Skeletal muscle tissue (tissue), 4 donors: ENCODE measurements around the gene NTNG1. TPM values are rescaled to one million over a fixed set of nuclear protein-coding genes. Genes with fewer than 3 reads are reported as not detected.

Experiments used
- H3K27ac ChIP-seq: one replicate; pipeline ENCODE4 v1.7.0; 2013; ENCODE audit warnings: mild to moderate bottlenecking, low read depth, low read length, inconsistent platforms
- H3K27me3 ChIP-seq, 3 donors: one replicate each; pipeline ENCODE4 v1.7.0; 2013; ENCODE audit warnings: low read length in 3 of 3; ENCODE audit not compliant: control insufficient read depth in 3 of 3, insufficient read depth in 3 of 3
- H3K36me3 ChIP-seq, 3 donors: one replicate each; pipeline ENCODE4 v1.7.0; 2013; ENCODE audit warnings: low read length in 3 of 3; ENCODE audit not compliant: control insufficient read depth in 3 of 3, insufficient read depth in 3 of 3
- H3K4me1 ChIP-seq, 3 donors: one replicate each; pipeline ENCODE4 v1.7.0; 2013; ENCODE audit warnings: low read length in 3 of 3, mild to moderate bottlenecking in 3 of 3; ENCODE audit not compliant: control insufficient read depth in 3 of 3, insufficient read depth in 3 of 3
- H3K4me3 ChIP-seq, 3 donors: one replicate each; pipeline ENCODE4 v1.7.0; 2013; ENCODE audit warnings: low read length in 3 of 3
- H3K9ac ChIP-seq, 3 donors: one replicate each; pipeline ENCODE4 v1.7.0; 2013; ENCODE audit warnings: low read length in 3 of 3, mild to moderate bottlenecking in 3 of 3, moderate library complexity in 2 of 3, low read depth in 1 of 3
- H3K9me3 ChIP-seq, 3 donors: one replicate each; pipeline ENCODE4 v1.7.0; 2013; ENCODE audit warnings: low read length in 3 of 3; ENCODE audit not compliant: control insufficient read depth in 3 of 3
- total RNA-seq: library from RNA; depleted of rRNA; stranded (reverse); fragments of >200 nt; gene quantifications from one replicate; pipeline ENCODE4 v1.2.3, GENCODE V29; 2014
- donor health status: Osteomylitis.

NTNG1 gene
- total RNA-seq, 1 donor from 2014 or later, result 8.4 TPM

DNA sequence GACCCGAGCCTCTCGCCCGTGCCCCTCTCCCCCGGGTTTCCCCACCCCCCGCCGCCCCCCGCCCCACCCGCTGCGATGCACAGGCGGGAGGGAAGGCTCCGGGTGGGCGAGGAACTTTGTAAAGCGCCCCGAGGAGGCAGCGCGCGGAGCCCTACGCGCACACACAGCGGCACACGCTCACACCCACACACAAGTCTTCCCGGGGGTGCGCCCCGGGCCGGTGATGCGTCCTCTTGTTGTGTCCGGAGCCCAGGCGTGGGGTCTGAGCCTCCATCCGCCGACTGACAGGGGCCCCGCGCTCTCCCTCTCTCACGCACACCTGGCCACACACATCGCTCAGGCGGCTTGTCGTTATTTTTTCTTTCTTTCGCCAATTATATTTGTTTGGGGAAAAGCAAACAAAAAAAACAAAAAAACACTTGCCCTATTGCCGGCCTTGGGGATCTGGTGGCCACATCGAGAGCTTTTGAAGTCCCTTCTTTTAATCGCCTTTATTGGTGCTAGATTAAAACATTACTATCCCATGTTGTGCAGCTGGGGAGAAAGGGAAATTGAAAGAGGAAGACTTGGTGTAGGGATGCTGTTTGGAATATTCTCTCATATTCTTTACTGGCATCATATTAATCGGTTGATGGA lies 770 bp downstream of the NTNG1 start:
- H3K9ac ChIP-seq, result peak overlapping the region in 2 of 3 donors; percentile 20 to 33
- H3K9me3 ChIP-seq, result no peaks in the 10 kb centered on the region
- peaks cover 9 to 13% (median 9%) of the 10 kb centered on the region in 3 donors for H3K4me1 ChIP-seq
- H3K27ac ChIP-seq, result no peak overlapping the region
- peak overlapping the region; percentile 42 to 70 (median 52) for H3K4me3 ChIP-seq
- peaks cover 19 to 33% (median 22%) of the 10 kb centered on the region in 3 donors for H3K27me3 ChIP-seq
- H3K36me3 ChIP-seq, result no peaks in the 10 kb centered on the region

DNA sequence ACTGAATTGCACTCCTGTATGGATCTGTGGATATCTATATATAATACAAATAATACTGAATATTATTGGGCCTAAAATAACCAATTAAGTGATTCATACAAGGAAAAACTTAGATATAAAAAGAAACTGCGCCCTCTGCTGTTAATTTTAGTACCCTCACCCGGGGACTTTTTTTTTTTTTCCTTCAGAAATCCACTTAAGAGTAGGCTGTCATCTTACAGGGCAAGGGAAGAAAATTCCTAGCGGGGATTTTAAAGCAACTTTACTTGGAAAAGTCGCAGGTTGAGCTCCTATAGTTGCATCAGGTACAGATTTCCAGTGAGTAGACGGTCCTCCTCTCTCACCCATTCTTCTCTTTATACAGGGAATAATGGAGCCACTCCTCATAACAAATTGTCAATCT lies 1.3 kb downstream of the NTNG1 start:
- Histone ChIP-seq H3K27me3 (peaks cover 19 to 33% (median 22%) of the 10 kb centered on the region in 3 donors), H3K27ac (no peak overlapping the region), H3K4me1 (peaks cover 9 to 13% (median 9%) of the 10 kb centered on the region in 3 donors), H3K36me3 (no peaks in the 10 kb centered on the region), H3K4me3 (peak overlapping the region; percentile 42 to 70 (median 52)), H3K9me3 (no peaks in the 10 kb centered on the region), H3K9ac (no peak overlapping the region)

DNA sequence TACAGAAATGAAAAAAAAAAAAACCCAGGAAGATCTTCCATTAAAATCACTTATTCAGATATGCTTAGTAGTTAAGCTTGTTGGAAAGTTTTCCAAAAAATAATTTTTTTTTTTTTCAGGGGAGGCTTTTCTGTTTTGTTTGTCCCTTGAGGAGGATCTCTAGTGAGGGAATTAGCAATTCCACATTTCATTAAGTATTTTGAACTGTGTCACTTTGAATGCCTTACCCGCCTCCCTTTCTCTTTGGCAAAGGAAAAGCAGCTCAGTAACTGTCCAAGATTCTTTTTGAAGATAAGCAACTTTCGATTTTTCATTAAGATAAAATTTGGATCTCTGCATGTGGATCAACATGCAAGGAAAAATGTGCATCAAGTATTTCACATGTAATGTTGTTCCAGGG lies 1.8 kb downstream of the NTNG1 start:
- Histone ChIP-seq H3K9me3 (no peaks in the 10 kb centered on the region), H3K36me3 (no peaks in the 10 kb centered on the region), H3K4me3 (no peak overlapping the region), H3K27ac (no peak overlapping the region), H3K4me1 (peaks cover 9 to 13% (median 9%) of the 10 kb centered on the region in 3 donors), H3K27me3 (peaks cover 19 to 33% (median 22%) of the 10 kb centered on the region in 3 donors), H3K9ac (no peak overlapping the region)

DNA sequence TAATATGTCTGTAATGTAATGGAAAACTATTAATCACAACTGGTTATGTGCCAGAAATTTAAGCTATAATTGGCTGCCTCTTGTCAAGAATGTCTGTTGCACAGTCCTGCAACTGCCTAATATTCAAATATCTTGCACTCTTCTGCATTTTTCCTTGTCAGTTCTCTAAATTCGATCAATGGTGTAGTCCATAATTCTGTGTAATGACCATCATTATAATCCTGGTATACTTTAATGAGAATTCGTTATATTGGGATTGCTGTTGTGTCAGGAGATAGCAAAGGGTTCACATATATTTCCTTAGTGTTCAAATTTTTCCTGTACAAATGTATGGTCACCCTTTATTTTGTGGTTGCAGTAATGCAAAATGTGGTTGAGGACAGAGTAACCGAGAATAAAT lies 4.8 kb downstream of the NTNG1 start:
- no peaks in the 10 kb centered on the region for H3K36me3 ChIP-seq
- peaks cover 4 to 7% (median 7%) of the 10 kb centered on the region in 3 donors for H3K4me1 ChIP-seq
- H3K9ac ChIP-seq, result no peak overlapping the region
- no peak overlapping the region for H3K27ac ChIP-seq
- H3K9me3 ChIP-seq, result no peaks in the 10 kb centered on the region
- no peak overlapping the region for H3K4me3 ChIP-seq
- H3K27me3 ChIP-seq, result peaks cover 3 to 14% (median 11%) of the 10 kb centered on the region in 3 donors

DNA sequence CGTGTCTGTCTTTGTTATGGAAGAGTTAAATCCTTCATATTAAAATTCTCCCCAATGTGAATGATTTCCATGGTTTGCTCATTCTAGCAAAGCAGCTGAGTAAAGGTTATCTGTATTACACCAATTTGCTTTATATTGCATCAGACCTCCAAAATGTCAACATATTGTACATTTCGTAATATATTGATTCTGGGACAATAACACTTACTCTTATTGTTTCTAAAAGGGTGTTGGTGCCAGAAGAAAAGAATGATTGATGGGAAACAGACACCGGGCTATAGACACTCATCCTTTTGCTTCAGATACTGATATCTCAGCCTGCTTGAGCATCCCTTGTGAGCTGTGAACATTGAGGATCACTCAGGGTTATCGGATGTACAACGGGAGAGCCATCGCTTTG lies 7.0 kb downstream of the NTNG1 start:
- no peaks in the 10 kb centered on the region for H3K36me3 ChIP-seq
- no peak overlapping the region for H3K9ac ChIP-seq
- H3K27ac ChIP-seq, result no peak overlapping the region
- no peaks in the 10 kb centered on the region for H3K9me3 ChIP-seq
- no peak overlapping the region for H3K4me3 ChIP-seq
- H3K4me1 ChIP-seq, result no peaks in the 10 kb centered on the region
- H3K27me3 ChIP-seq, result peaks cover 0 to 9% (median 4%) of the 10 kb centered on the region in 3 donors

DNA sequence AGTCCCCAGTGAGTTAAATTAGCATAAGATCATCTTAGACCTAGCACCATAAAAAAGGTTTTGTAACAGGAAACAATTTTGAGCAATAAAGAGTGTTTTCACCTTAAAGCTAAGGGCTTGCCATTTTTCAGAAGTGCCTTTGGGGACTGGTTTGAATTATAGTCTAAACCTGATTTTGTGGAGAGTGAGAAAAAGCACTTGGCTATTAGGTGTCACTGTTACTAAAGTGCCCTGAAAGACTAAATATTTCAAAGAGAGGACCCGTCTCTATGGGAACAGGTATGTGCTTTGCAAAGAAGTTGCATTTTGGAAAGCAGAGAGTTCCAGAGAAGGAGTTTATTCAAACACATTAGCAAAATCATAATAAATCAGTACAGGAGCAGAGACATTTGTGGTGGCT lies 9.1 kb downstream of the NTNG1 start:
- H3K4me1 ChIP-seq, result no peaks in the 10 kb centered on the region
- H3K27me3 ChIP-seq, result peaks cover 0 to under 1% (median 0%) of the 10 kb centered on the region in 3 donors
- no peaks in the 10 kb centered on the region for H3K9me3 ChIP-seq
- no peak overlapping the region for H3K27ac ChIP-seq
- no peaks in the 10 kb centered on the region for H3K36me3 ChIP-seq
- no peak overlapping the region for H3K9ac ChIP-seq
- no peak overlapping the region for H3K4me3 ChIP-seq

DNA sequence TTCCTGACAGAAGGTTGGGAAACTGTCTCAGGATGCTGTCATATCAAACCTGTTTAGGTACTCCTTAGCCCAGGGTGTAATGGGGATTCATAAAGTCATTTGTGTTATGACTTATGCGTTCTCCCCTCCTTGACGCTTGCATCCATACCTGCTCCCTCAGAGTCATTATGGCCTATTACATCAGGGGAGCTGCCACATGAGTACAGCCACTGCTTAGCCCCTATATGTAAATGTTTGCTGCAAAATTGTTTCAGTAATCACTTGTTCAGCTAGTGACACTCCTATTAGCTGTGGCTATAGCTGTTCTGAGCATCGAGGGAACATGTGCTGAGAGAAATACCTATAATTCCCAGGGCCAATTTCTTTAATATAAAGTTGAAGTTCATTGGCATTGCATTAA lies 10.5 kb downstream of the NTNG1 start:
- H3K9me3 ChIP-seq, result no peaks in the 10 kb centered on the region
- no peak overlapping the region for H3K27ac ChIP-seq
- H3K36me3 ChIP-seq, result no peaks in the 10 kb centered on the region
- no peak overlapping the region for H3K9ac ChIP-seq
- H3K4me3 ChIP-seq, result no peak overlapping the region
- no peaks in the 10 kb centered on the region for H3K27me3 ChIP-seq
- no peaks in the 10 kb centered on the region for H3K4me1 ChIP-seq

DNA sequence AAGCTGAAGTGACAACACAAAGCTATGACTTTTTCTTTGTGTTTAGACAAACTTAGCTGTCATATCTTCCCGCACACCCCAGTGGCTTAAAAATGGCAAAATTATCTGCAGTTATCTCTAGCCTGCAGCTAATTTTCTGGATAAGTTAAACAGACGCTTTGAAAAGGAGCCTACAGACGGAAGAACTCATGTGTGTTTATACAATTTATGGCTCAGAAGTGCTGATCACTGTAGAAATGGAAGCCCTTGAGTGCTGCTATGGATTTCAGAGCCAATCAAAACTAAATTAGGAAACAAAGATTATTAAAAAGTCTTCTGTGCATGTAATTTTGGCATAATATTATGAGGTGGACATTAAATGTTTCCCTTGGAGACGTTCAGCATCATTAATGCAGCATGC lies 11.6 kb downstream of the NTNG1 start:
- no peak overlapping the region for H3K27ac ChIP-seq
- no peaks in the 10 kb centered on the region for H3K27me3 ChIP-seq
- no peaks in the 10 kb centered on the region for H3K36me3 ChIP-seq
- no peaks in the 10 kb centered on the region for H3K4me1 ChIP-seq
- no peak overlapping the region for H3K4me3 ChIP-seq
- no peak overlapping the region for H3K9ac ChIP-seq
- no peaks in the 10 kb centered on the region for H3K9me3 ChIP-seq

DNA sequence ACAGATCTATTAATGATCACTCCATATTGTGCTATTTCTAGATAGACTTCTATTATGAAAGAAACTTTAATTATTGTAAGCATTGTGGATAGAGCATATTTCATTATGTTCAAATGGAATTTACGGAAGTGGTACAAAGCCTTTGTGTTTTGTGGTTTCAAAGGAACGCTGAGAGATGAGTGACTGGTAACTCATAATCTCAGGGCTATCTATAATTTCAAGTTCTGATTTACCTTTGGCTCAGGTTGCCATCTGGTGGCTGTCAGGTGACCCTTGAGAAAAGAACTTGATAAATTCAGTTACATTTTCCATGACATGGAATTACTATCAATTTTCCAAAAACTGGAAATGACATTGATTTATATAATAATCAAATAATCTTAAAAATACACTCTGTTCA lies 12.2 kb downstream of the NTNG1 start:
- no peak overlapping the region for H3K4me3 ChIP-seq
- H3K27ac ChIP-seq, result no peak overlapping the region
- H3K27me3 ChIP-seq, result no peaks in the 10 kb centered on the region
- H3K9me3 ChIP-seq, result no peaks in the 10 kb centered on the region
- H3K36me3 ChIP-seq, result no peaks in the 10 kb centered on the region
- no peaks in the 10 kb centered on the region for H3K4me1 ChIP-seq
- H3K9ac ChIP-seq, result no peak overlapping the region

DNA sequence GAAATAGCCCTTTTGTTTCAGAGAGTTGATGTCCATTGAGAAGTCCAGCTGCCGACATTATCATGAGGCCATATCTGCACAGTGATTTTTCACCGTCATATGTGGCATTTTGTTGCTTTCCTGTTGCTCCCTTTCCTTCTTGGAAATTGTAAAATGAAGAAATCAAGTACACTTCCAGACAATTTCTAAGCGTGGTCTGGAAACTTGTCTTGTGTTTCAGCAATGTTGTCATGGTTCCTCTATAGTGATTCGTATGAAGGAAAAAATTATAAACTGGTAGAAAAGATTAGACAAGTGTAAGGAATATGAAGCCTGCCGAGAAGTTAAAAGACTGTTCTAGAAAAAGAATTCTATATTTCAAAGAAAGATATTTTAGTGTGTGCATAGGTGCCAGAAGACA lies 17.7 kb downstream of the NTNG1 start:
- Histone ChIP-seq H3K4me1 (no peaks in the 10 kb centered on the region), H3K27me3 (no peaks in the 10 kb centered on the region)

More for the DNA sequence above, 17.7 kb downstream of the NTNG1 start:
- Histone ChIP-seq H3K9ac (no peak overlapping the region), H3K27ac (no peak overlapping the region), H3K4me3 (no peak overlapping the region), H3K36me3 (no peaks in the 10 kb centered on the region), H3K9me3 (no peaks in the 10 kb centered on the region)
